Lower leg skin (tissue), 4 donors: Measurements from ENCODE around the gene ERC2. TPM values are rescaled to one million over a fixed set of nuclear protein-coding genes. Genes with fewer than 3 reads are reported as not detected.

Source experiments
- DNase-seq, 2 donors: peaks; one replicate each; pipeline ENCODE4 v3.0.0-alpha.2; 2019; ENCODE audit warnings: low spot score in 2 of 2
- H3K4me3 ChIP-seq: fragments of 200-600 bp; sonication (generic); 2 replicates; pipeline ENCODE4 v1.5.1; 2017; ENCODE audit warnings: mild to moderate bottlenecking, low read depth; ENCODE audit not compliant: poor library complexity, severe bottlenecking
- CTCF ChIP-seq, 3 donors: fragments of 450-650 bp; IDR thresholded peaks; one replicate each; pipeline ENCODE4 v1.5.1; 2016; ENCODE audit warnings: antibody characterized with exemption in 3 of 3, mild to moderate bottlenecking in 3 of 3, moderate library complexity in 2 of 3
- POLR2A ChIP-seq, 2 donors: fragments of 450-650 bp; IDR thresholded peaks; one replicate each; pipeline ENCODE4 v1.6.1; 2016 to 2017; ENCODE audit warnings: antibody characterized with exemption in 2 of 2, mild to moderate bottlenecking in 1 of 2, moderate library complexity in 1 of 2
- WGBS, 2 donors: methylation state at CpG; one replicate each; pipeline ENCODE4 v1.1.5; 2018; 5-methylcytosine and 5-hydroxymethylcytosine counted together
- intact Hi-C: fragments of 100-400 bp; cut with DNase I; formaldehyde crosslinking; loops from one replicate; pipeline ENCODE4 v1.15.0; 2023; ENCODE audit warnings: low total_unique reads
- total RNA-seq, 4 donors: library from RNA; depleted of rRNA; stranded (reverse); fragments of >200 nt; gene quantifications; one replicate each; pipeline ENCODE4 v1.1.0, GENCODE V29; 2016

Gene ERC2
- total RNA-seq, 4 donors from 2014 or later: 0.23 to 1.3 (median 0.42) TPM; not detected in 1

- H3K4me3 ChIP-seq: no peak overlapping the region
- WGBS, 2 donors: 88 to 98% methylated on average over 7 of the region's 7 CpGs
- intact Hi-C loops: loop anchor here (5.0 kb wide), 1 partner anchor 1327 kb away; no protein-coding TSS in a partner anchor
- DNase-seq: no peak
- TF ChIP-seq CTCF (IDR thresholded peaks at IDR 0.05): no peak
- no peak for TF ChIP-seq POLR2A (IDR thresholded peaks at IDR 0.05)
These were observed 908.5 kb downstream of the ERC2 start for GRCh38 chr3:55559500-55560423.

DNA sequence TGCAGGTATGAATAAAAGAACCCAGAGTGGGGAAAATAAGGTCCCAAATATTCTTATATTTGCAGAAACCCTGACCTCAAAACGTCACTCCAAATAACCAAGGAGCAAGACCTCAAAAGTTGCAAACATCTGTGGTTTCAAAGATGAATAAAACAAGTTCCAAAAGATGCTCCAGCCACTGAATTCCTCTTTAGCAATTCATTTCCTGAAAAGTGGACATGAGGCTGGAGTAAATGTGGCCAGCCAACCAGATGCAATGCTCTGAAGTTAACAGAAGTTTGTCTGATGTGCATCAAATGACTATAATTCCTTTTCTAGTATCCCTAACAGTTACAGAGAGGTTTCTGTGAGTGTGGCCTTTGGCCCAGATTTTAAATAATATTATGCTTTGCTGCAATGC, 910.0 kb downstream of the ERC2 start:
- WGBS, 2 donors: 81 to 86% methylated on average over 1 of the region's 1 CpG
- no peak overlapping the region for H3K4me3 ChIP-seq
- TF ChIP-seq CTCF (IDR thresholded peaks at IDR 0.05): no peak
- no peak for TF ChIP-seq POLR2A (IDR thresholded peaks at IDR 0.05)
- DNase-seq: no peak
- intact Hi-C loops: loop anchor here (5.0 kb wide), 1 partner anchor 1326 kb away; no protein-coding TSS in a partner anchor

DNA sequence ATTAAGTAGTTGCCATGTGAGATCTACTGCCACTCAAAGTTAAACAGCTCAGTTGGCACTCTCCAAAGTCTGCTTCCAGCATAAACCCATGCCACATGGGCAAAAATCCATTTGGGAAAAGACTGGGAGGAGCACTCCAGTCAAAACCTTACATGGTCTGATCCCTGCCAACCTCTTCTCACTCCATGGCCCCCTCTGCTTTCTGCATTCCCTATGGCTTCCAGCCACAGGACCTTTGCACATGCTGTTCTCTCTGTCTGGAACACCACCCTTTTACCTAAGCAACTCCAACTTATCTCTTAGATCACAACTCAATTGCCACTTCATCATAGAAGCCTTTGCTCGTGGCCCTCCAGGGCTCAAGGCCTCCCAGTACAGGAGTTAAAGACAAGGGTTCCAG, 910.7 kb downstream of the ERC2 start:
- intact Hi-C loops: loop anchor here (5.0 kb wide), 1 partner anchor 1325 kb away; no protein-coding TSS in a partner anchor
- TF ChIP-seq CTCF (IDR thresholded peaks at IDR 0.05) (no peak), POLR2A (IDR thresholded peaks at IDR 0.05) (no peak)

DNA sequence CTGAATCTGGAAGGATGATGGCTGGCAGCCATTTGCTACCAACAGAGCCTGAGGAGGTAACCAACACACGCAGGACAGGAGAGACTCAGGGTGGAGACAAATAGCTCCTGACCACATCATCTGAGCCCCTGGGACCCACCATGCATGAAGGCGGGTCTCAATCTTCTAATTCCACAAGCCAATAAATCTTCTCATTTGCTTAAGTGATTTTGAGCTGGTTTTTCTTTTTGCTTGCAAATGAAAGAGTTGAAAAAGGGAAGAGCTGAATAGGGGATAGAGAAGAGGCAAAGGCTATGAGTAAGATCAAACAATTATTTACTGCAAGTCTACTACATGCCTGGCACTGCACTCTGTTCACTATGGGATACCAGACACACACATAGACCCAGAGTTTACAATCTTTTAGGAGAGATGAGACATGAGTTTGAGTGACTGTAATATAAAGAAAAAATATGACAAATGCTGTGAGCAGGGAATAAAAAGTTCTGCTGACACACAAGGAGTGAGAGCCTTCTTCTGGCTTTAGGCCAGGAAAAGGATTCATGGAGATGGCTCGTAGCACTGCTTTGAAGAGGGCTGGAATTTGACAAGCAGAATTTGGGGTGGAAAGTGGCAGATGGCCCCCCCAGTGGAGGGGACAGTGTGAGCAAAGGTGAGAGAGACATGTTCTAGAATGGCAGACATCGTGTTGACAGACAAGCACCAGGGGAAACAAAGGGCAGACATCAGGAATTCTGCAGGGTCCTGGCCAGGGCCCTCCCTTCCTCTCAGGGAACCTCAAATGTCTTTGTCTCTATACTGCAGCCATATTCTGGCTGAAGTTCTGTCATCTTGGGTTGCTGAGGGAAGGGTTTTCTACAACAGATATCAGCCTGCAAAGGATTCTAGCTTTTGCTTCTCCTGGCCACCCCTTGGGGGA, 911.4 kb downstream of the ERC2 start:
- DNase-seq: no peak
- intact Hi-C loops: loop anchor here (5.0 kb wide), 1 partner anchor 1325 kb away; no protein-coding TSS in a partner anchor
- TF ChIP-seq POLR2A (IDR thresholded peaks at IDR 0.05): no peak
- no peak for TF ChIP-seq CTCF (IDR thresholded peaks at IDR 0.05)
- no peak overlapping the region for H3K4me3 ChIP-seq
- WGBS, 2 donors: 69 to 80% methylated on average over 4 of the region's 4 CpGs

More for the DNA sequence above, 910.7 kb downstream of the ERC2 start:
- WGBS, 2 donors: 64 to 95% methylated on average over 1 of the region's 1 CpG
- no peak overlapping the region for H3K4me3 ChIP-seq
- no peak for DNase-seq

GRCh38 chr3:55555873-55556618, 912.2 kb downstream of the ERC2 start:
- intact Hi-C loops: loop anchor here (5.0 kb wide), 1 partner anchor 1324 kb away; no protein-coding TSS in a partner anchor
- 62 to 76% methylated on average over 6 of the region's 6 CpGs for WGBS, 2 donors
- no peak for TF ChIP-seq CTCF (IDR thresholded peaks at IDR 0.05)
- TF ChIP-seq POLR2A (IDR thresholded peaks at IDR 0.05): no peak

More at GRCh38 chr3:55555873-55556618, 912.2 kb downstream of the ERC2 start:
- H3K4me3 ChIP-seq: no peak overlapping the region
- DNase-seq: no peak
